ENCODE results near the gene IL24. TPM values are rescaled to one million over a fixed set of nuclear protein-coding genes. Genes with fewer than 3 reads are reported as not detected.

The IL24 gene
- total RNA-seq, 6 donors from 2014 or later: 0.24 TPM; not detected in 5

- Histone ChIP-seq H3K36me3 (no peaks in the 10 kb centered on the region), H3K27me3 (no peaks in the 10 kb centered on the region), H3K4me1 (peaks cover 0 to 36% (median 13%) of the 10 kb centered on the region in 4 donors), H3K27ac (peak overlapping the region in 2 of 4 donors; percentile 55 to 70), H3K9me3 (no peaks in the 10 kb centered on the region), H3K4me3 (no peak overlapping the region)
- WGBS, 2 donors: 89 to 100% methylated on average over 1 to 2 of the region's 2 CpGs
- peak in 1 of 2 donors; percentile 67 for DNase-seq
- TF ChIP-seq EP300 (IDR thresholded peaks at IDR 0.05): no peak
- TF ChIP-seq CTCF (IDR thresholded peaks at IDR 0.05): no peak
- TF ChIP-seq POLR2A (IDR thresholded peaks at IDR 0.05): no peak
- TF ChIP-seq POLR2AphosphoS5 (IDR thresholded peaks at IDR 0.05): no peak
- ATAC-seq (ENCODE audit: low FRiP score in 2 of 2): peak in 1 of 2 donors; percentile 60
Measured at GRCh38 chr1:206953626-206954025, 56.4 kb downstream of the IL24 start.

Other genes starting within 250 kb of the IL24 start
- 100 to 1,000 TPM in 2 of 6 donors, 10 to 100 TPM in 4; 64.8 to 135 (median 84.3) TPM for gene MAPKAPK2, start 212.5 kb upstream of the IL24 start, total RNA-seq
- gene IL19, start 126.7 kb upstream of the IL24 start, total RNA-seq: not detected
- gene IL10, start 124.9 kb upstream of the IL24 start, total RNA-seq: 1 to 10 TPM in 4 of 6 donors, under 1 TPM in 2; 0.55 to 5.2 (median 3.3) TPM
- gene IL20, start 31.8 kb upstream of the IL24 start, total RNA-seq: not detected
- gene FCMR, start 24.5 kb downstream of the IL24 start, total RNA-seq: 10 to 100 TPM in 1 of 6 donors, 1 to 10 TPM in 5; 4.3 to 13.6 (median 7.2) TPM
- 1,000 to 10,000 TPM in 1 of 6 donors, 100 to 1,000 TPM in 5; 396 to 1,034 (median 618) TPM for gene PIGR, start 49.0 kb downstream of the IL24 start, total RNA-seq
- 1 to 10 TPM in 1 of 6 donors, not detected in 5; 7.3 TPM for gene FCAMR, start 73.0 kb downstream of the IL24 start, total RNA-seq
- 100 to 1,000 TPM in 5 of 6 donors, 10 to 100 TPM in 1; 92.5 to 222 (median 193) TPM for gene C1orf116, start 135.3 kb downstream of the IL24 start, total RNA-seq
- gene YOD1, start 153.8 kb downstream of the IL24 start, total RNA-seq: 10 to 100 TPM in 3 of 6 donors, 1 to 10 TPM in 3; 6.0 to 24.4 (median 9.4) TPM
- 10 to 100 TPM; 25.3 to 95.5 (median 58.0) TPM for gene PFKFB2, start 155.8 kb downstream of the IL24 start, total RNA-seq
- 10 to 100 TPM in 2 of 6 donors, 1 to 10 TPM in 4; 1.1 to 40.9 (median 9.2) TPM for gene C4BPB, start 191.4 kb downstream of the IL24 start, total RNA-seq
- 100 to 1,000 TPM in 3 of 6 donors, 10 to 100 TPM in 3; 39.0 to 618 (median 118) TPM for gene C4BPA, start 206.8 kb downstream of the IL24 start, total RNA-seq

All from upper lobe of left lung (tissue), 6 donors.